ENCODE results near the gene HIRA. TPM values are rescaled to one million over a fixed set of nuclear protein-coding genes. Genes with fewer than 3 reads are reported as not detected.

The HIRA gene
- total and polyA plus RNA-seq, 9 of the 15 experiments (the other 6 are each of a cell fraction or from before 2014, with no cell fraction given), result 0.96 to 132 (median 58.4) TPM

GRCh38 chr22:19291580-19292457 is 139.7 kb downstream of the HIRA start, which contains the start of gene CLTCL1 (continued):
- TF ChIP-seq THAP7 (CRISPR knock-in tag; IDR thresholded peaks at IDR 0.05) (0 out of 2 replicates have a peak, but pooled peaks have one; percentile 14), NFXL1 (CRISPR knock-in tag; IDR thresholded peaks at IDR 0.05) (no peak), SMARCC2 (IDR thresholded peaks at IDR 0.05; ENCODE audit: low read depth) (0 out of 2 replicates have a peak, but pooled peaks have one; percentile 40), NR2C2 (CRISPR knock-in tag; IDR thresholded peaks at IDR 0.05) (peak; percentile 87), NR2C2 (tag; IDR thresholded peaks at IDR 0.05) (no peak; the same call in 1 of the 2 replicates), SMC3 (conservative IDR thresholded peaks at IDR 0.05; ENCODE audit: insufficient read depth, low read depth, low read length) (peak; percentile 48), ZNF586 (CRISPR knock-in tag; conservative IDR thresholded peaks at IDR 0.05) (no peak; the same call in 1 of the 2 replicates), RFX1 (IDR thresholded peaks at IDR 0.05) (no peak), CREB5 (CRISPR knock-in tag; IDR thresholded peaks at IDR 0.05) (no peak), POLR2G (IDR thresholded peaks at IDR 0.05; ENCODE audit: low read depth, low read length) (peak; percentile 88), ETS2 (tag; IDR thresholded peaks at IDR 0.05; ENCODE audit: borderline replicate concordance, poor library complexity, severe bottlenecking) (no peak), ZBTB8A (IDR thresholded peaks at IDR 0.05; ENCODE audit: partially characterized antibody) (no peak), KLF13 (tag; IDR thresholded peaks at IDR 0.05; ENCODE audit: borderline replicate concordance, low read depth) (peak; percentile 86), CBX8 (IDR thresholded peaks at IDR 0.05; ENCODE audit: borderline replicate concordance, extremely low read depth, low read depth, low read length, poor library complexity, severe bottlenecking) (no peak), PREB (CRISPR knock-in tag; IDR thresholded peaks at IDR 0.05) (no peak), BRF1 (IDR thresholded peaks at IDR 0.05; ENCODE audit: borderline replicate concordance, extremely low read depth, insufficient read length) (no peak), HIVEP1 (CRISPR knock-in tag; IDR thresholded peaks at IDR 0.05) (peak; percentile 83)
- TF ChIP-seq, protein P1, sequence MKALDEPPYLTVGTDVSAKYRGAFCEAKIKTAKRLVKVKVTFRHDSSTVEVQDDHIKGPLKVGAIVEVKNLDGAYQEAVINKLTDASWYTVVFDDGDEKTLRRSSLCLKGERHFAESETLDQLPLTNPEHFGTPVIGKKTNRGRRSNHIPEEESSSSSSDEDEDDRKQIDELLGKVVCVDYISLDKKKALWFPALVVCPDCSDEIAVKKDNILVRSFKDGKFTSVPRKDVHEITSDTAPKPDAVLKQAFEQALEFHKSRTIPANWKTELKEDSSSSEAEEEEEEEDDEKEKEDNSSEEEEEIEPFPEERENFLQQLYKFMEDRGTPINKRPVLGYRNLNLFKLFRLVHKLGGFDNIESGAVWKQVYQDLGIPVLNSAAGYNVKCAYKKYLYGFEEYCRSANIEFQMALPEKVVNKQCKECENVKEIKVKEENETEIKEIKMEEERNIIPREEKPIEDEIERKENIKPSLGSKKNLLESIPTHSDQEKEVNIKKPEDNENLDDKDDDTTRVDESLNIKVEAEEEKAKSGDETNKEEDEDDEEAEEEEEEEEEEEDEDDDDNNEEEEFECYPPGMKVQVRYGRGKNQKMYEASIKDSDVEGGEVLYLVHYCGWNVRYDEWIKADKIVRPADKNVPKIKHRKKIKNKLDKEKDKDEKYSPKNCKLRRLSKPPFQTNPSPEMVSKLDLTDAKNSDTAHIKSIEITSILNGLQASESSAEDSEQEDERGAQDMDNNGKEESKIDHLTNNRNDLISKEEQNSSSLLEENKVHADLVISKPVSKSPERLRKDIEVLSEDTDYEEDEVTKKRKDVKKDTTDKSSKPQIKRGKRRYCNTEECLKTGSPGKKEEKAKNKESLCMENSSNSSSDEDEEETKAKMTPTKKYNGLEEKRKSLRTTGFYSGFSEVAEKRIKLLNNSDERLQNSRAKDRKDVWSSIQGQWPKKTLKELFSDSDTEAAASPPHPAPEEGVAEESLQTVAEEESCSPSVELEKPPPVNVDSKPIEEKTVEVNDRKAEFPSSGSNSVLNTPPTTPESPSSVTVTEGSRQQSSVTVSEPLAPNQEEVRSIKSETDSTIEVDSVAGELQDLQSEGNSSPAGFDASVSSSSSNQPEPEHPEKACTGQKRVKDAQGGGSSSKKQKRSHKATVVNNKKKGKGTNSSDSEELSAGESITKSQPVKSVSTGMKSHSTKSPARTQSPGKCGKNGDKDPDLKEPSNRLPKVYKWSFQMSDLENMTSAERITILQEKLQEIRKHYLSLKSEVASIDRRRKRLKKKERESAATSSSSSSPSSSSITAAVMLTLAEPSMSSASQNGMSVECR (CRISPR knock-in tag; IDR thresholded peaks at IDR 0.05), result no peak
